ENCODE data around the gene CPD.
"Not testable (repeated sequence)": the region's sequence is repeated elsewhere in the genome, so short reads cannot be mapped to it uniquely, and the experiment has no call there.

The CPD gene

GRCh38 chr17:30343796-30344195, 34.9 kb upstream of the CPD start:
- Histone ChIP-seq H3K36me3 (ENCODE audit: insufficient read depth, low read length) (no peaks in the 10 kb centered on the region), H3K27ac (ENCODE audit: low read depth, low read length) (no peak overlapping the region), H3K27me3 (ENCODE audit: insufficient read depth, low read length) (no peaks in the 10 kb centered on the region), H3K9me3 (ENCODE audit: insufficient read depth, low read depth, low read length) (no peaks in the 10 kb centered on the region), H3K9ac (ENCODE audit: low read depth, low read length) (no peak overlapping the region), H3K4me1 (ENCODE audit: insufficient read depth, low read length) (peaks cover 12% of the 10 kb centered on the region), H3K4me3 (ENCODE audit: low read length) (no peak overlapping the region)
- 95% methylated on average over 4 of the region's 4 CpGs for WGBS

- WGBS: 83% methylated on average over 9 of the region's 9 CpGs
- Histone ChIP-seq H3K36me3 (ENCODE audit: insufficient read depth, low read length) (no peaks in the 10 kb centered on the region), H3K27me3 (ENCODE audit: insufficient read depth, low read length) (no peaks in the 10 kb centered on the region), H3K9ac (ENCODE audit: low read depth, low read length) (no peak overlapping the region), H3K4me1 (ENCODE audit: insufficient read depth, low read length) (peaks cover 12% of the 10 kb centered on the region), H3K9me3 (ENCODE audit: insufficient read depth, low read depth, low read length) (no peaks in the 10 kb centered on the region), H3K27ac (ENCODE audit: low read depth, low read length) (no peak overlapping the region), H3K4me3 (ENCODE audit: low read length) (no peak overlapping the region)
Observed at GRCh38 chr17:30344283-30345088, 34.2 kb upstream of the CPD start.

- H3K9ac ChIP-seq (ENCODE audit: low read depth, low read length): no peak overlapping the region
- no peak overlapping the region for H3K4me3 ChIP-seq (ENCODE audit: low read length)
- H3K4me1 ChIP-seq (ENCODE audit: insufficient read depth, low read length): peaks cover 9% of the 10 kb centered on the region
- 92% methylated on average over 2 of the region's 2 CpGs for WGBS
- H3K27me3 ChIP-seq (ENCODE audit: insufficient read depth, low read length): no peaks in the 10 kb centered on the region
- H3K27ac ChIP-seq (ENCODE audit: low read depth, low read length): no peak overlapping the region
- no peaks in the 10 kb centered on the region for H3K9me3 ChIP-seq (ENCODE audit: insufficient read depth, low read depth, low read length)
- H3K36me3 ChIP-seq (ENCODE audit: insufficient read depth, low read length): no peaks in the 10 kb centered on the region
Observed at GRCh38 chr17:30345089-30345433, 33.7 kb upstream of the CPD start.

- WGBS: 93% methylated on average over 4 of the region's 4 CpGs
- no peak overlapping the region for H3K9ac ChIP-seq (ENCODE audit: low read depth, low read length)
- H3K4me3 ChIP-seq (ENCODE audit: low read length): no peak overlapping the region
- no peaks in the 10 kb centered on the region for H3K27me3 ChIP-seq (ENCODE audit: insufficient read depth, low read length)
- H3K36me3 ChIP-seq (ENCODE audit: insufficient read depth, low read length): no peaks in the 10 kb centered on the region
- H3K4me1 ChIP-seq (ENCODE audit: insufficient read depth, low read length): peaks cover 5% of the 10 kb centered on the region
- no peaks in the 10 kb centered on the region for H3K9me3 ChIP-seq (ENCODE audit: insufficient read depth, low read depth, low read length)
- no peak overlapping the region for H3K27ac ChIP-seq (ENCODE audit: low read depth, low read length)
Observed at GRCh38 chr17:30345527-30346075, 33.1 kb upstream of the CPD start.

DNA sequence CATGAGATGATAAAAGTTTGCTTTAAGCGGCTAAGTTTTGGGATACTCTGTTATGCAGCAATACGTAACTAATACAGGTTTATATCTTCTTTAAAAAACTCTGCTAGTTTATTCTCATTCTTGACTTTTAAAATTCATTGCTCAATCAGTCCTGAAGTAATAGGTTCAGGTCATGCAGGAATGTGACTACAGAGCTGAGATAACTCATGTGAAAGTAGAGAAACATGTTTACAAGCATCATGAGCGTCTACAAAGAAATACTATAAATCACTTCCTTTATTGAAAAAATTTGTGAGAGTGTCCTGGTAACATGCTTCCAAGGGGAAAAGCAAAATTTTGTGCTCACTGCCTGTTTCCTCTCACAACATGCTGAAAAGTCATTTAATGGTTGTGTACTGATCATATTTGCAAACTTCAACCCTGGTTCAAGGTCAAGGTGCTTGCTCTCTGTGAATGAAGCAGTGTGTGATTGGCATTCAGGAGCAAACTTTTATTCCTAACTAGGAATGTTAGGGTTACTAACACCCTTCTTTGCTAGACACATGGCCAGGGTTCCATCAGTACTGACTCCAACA, 32.4 kb upstream of the CPD start:
- H3K27me3 ChIP-seq (ENCODE audit: insufficient read depth, low read length): no peaks in the 10 kb centered on the region
- no peak overlapping the region for H3K9ac ChIP-seq (ENCODE audit: low read depth, low read length)
- no peak overlapping the region for H3K4me3 ChIP-seq (ENCODE audit: low read length)
- no peaks in the 10 kb centered on the region for H3K9me3 ChIP-seq (ENCODE audit: insufficient read depth, low read depth, low read length)
- WGBS: 100% methylated on average over 2 of the region's 3 CpGs
- H3K4me1 ChIP-seq (ENCODE audit: insufficient read depth, low read length): no peaks in the 10 kb centered on the region; the same call in 1 of the 2 replicates
- H3K27ac ChIP-seq (ENCODE audit: low read depth, low read length): no peak overlapping the region
- no peaks in the 10 kb centered on the region for H3K36me3 ChIP-seq (ENCODE audit: insufficient read depth, low read length)

- Histone ChIP-seq H3K9ac (ENCODE audit: low read depth, low read length) (no peak overlapping the region), H3K27me3 (ENCODE audit: insufficient read depth, low read length) (no peaks in the 10 kb centered on the region), H3K27ac (ENCODE audit: low read depth, low read length) (no peak overlapping the region), H3K4me1 (ENCODE audit: insufficient read depth, low read length) (no peaks in the 10 kb centered on the region; the same call in 1 of the 2 replicates), H3K36me3 (ENCODE audit: insufficient read depth, low read length) (no peaks in the 10 kb centered on the region), H3K9me3 (ENCODE audit: insufficient read depth, low read depth, low read length) (no peaks in the 10 kb centered on the region), H3K4me3 (ENCODE audit: low read length) (no peak overlapping the region)
- WGBS: 88% methylated on average over 4 of the region's 4 CpGs
Observed at GRCh38 chr17:30347488-30347887, 31.2 kb upstream of the CPD start.

- Histone ChIP-seq H3K27me3 (ENCODE audit: insufficient read depth, low read length) (no peaks in the 10 kb centered on the region), H3K4me3 (ENCODE audit: low read length) (no peak overlapping the region), H3K27ac (ENCODE audit: low read depth, low read length) (no peak overlapping the region), H3K36me3 (ENCODE audit: insufficient read depth, low read length) (no peaks in the 10 kb centered on the region), H3K9me3 (ENCODE audit: insufficient read depth, low read depth, low read length) (no peaks in the 10 kb centered on the region), H3K4me1 (ENCODE audit: insufficient read depth, low read length) (no peaks in the 10 kb centered on the region), H3K9ac (ENCODE audit: low read depth, low read length) (no peak overlapping the region)
- 75% methylated on average over 1 of the region's 1 CpG for WGBS
Observed at GRCh38 chr17:30349252-30349651, 29.5 kb upstream of the CPD start.

- WGBS: 91% methylated on average over 4 of the region's 4 CpGs
- H3K9me3 ChIP-seq (ENCODE audit: insufficient read depth, low read depth, low read length); H3K9ac ChIP-seq (ENCODE audit: low read depth, low read length); H3K36me3 ChIP-seq (ENCODE audit: insufficient read depth, low read length); H3K4me1 ChIP-seq (ENCODE audit: insufficient read depth, low read length); H3K27me3 ChIP-seq (ENCODE audit: insufficient read depth, low read length); H3K4me3 ChIP-seq (ENCODE audit: low read length); H3K27ac ChIP-seq (ENCODE audit: low read depth, low read length): not testable (repeated sequence)
Observed at GRCh38 chr17:30351263-30351662, 27.5 kb upstream of the CPD start.

GRCh38 chr17:30351735-30352134, 27.0 kb upstream of the CPD start:
- Histone ChIP-seq H3K9ac (ENCODE audit: low read depth, low read length) (no peak overlapping the region), H3K36me3 (ENCODE audit: insufficient read depth, low read length) (no peaks in the 10 kb centered on the region), H3K27me3 (ENCODE audit: insufficient read depth, low read length) (no peaks in the 10 kb centered on the region), H3K9me3 (ENCODE audit: insufficient read depth, low read depth, low read length) (no peaks in the 10 kb centered on the region), H3K27ac (ENCODE audit: low read depth, low read length) (no peak overlapping the region), H3K4me3 (ENCODE audit: low read length) (no peak overlapping the region), H3K4me1 (ENCODE audit: insufficient read depth, low read length) (no peaks in the 10 kb centered on the region; the same call in none of the 2 replicates)
- WGBS: 96% methylated on average over 2 of the region's 2 CpGs

GRCh38 chr17:30352240-30352814, 26.4 kb upstream of the CPD start:
- H3K27ac ChIP-seq (ENCODE audit: low read depth, low read length): no peak overlapping the region
- no peak overlapping the region for H3K4me3 ChIP-seq (ENCODE audit: low read length)
- H3K27me3 ChIP-seq (ENCODE audit: insufficient read depth, low read length): no peaks in the 10 kb centered on the region
- H3K4me1 ChIP-seq (ENCODE audit: insufficient read depth, low read length): no peaks in the 10 kb centered on the region; the same call in none of the 2 replicates
- H3K9ac ChIP-seq (ENCODE audit: low read depth, low read length): no peak overlapping the region
- H3K9me3 ChIP-seq (ENCODE audit: insufficient read depth, low read depth, low read length): no peaks in the 10 kb centered on the region
- no peaks in the 10 kb centered on the region for H3K36me3 ChIP-seq (ENCODE audit: insufficient read depth, low read length)
- 79% methylated on average over 1 of the region's 2 CpGs for WGBS

DNA sequence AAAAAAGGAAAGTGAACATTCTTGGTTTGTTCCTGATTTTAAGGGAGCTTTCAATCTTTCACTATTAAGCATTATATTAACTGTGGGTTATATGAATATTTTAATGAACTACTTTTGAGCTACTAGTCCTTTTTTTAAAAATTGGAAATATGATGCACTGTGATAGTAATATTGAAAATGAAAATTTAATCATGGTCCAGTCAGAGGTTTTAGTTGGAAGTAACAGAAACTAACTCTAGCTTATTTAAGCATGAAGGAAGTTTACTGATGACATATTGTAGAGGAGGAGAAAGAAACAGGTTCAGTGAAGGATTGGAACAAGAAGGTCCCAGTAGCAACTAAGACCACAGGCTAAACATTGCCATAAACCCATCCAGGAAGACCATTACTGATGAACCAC, 24.0 kb upstream of the CPD start:
- Histone ChIP-seq H3K4me1 (ENCODE audit: insufficient read depth, low read length) (no peaks in the 10 kb centered on the region; the same call in none of the 2 replicates), H3K27me3 (ENCODE audit: insufficient read depth, low read length) (no peaks in the 10 kb centered on the region), H3K9ac (ENCODE audit: low read depth, low read length) (no peak overlapping the region)

More for the DNA sequence above, 24.0 kb upstream of the CPD start:
- no peak overlapping the region for H3K4me3 ChIP-seq (ENCODE audit: low read length)
- no peak overlapping the region for H3K27ac ChIP-seq (ENCODE audit: low read depth, low read length)
- no peaks in the 10 kb centered on the region for H3K36me3 ChIP-seq (ENCODE audit: insufficient read depth, low read length)
- H3K9me3 ChIP-seq (ENCODE audit: insufficient read depth, low read depth, low read length): no peaks in the 10 kb centered on the region

All from HUES64 (cell line).